Uterus (tissue), 4 donors: ENCODE results near the gene FOXO1. TPM values are rescaled to one million over a fixed set of nuclear protein-coding genes. Genes with fewer than 3 reads are reported as not detected.

ENCODE experiments used
- DNase-seq, 2 donors: peaks; one replicate each; pipeline ENCODE4 v3.0.0-alpha.2; 2019 to 2020
- H3K27ac ChIP-seq, 2 donors: fragments of 200-600 bp; sonication (generic); 1 replicate in 1 of 2; 2 replicates in 1 of 2; pipeline ENCODE4 v1.5.1; 2016 to 2018
- H3K27me3 ChIP-seq, 2 donors: fragments of 200-600 bp; sonication (generic); one replicate each; pipeline ENCODE4 v1.5.1; 2018 to 2019; ENCODE audit warnings: control low read depth in 1 of 2
- H3K36me3 ChIP-seq, 2 donors: fragments of 200-600 bp; sonication (generic); one replicate each; pipeline ENCODE4 v1.5.1; 2019; ENCODE audit warnings: control low read depth in 1 of 2
- H3K4me1 ChIP-seq, 2 donors: fragments of 200-600 bp; sonication (generic); one replicate each; pipeline ENCODE4 v1.5.1; 2018 to 2019; ENCODE audit warnings: control low read depth in 1 of 2
- H3K4me3 ChIP-seq, 2 donors: fragments of 200-600 bp; sonication (generic); 1 replicate in 1 of 2; 2 replicates in 1 of 2; pipeline ENCODE4 v1.5.1; 2018 to 2019; ENCODE audit warnings: mild to moderate bottlenecking in 1 of 2
- H3K9me3 ChIP-seq, 2 donors: fragments of 200-600 bp; sonication (generic); one replicate each; pipeline ENCODE4 v1.5.1; 2019; ENCODE audit warnings: control low read depth in 1 of 2
- POLR2A ChIP-seq, 2 donors: fragments of 450-650 bp; IDR thresholded peaks; one replicate each; pipeline ENCODE4 v1.6.1; 2016; ENCODE audit warnings: antibody characterized with exemption in 2 of 2, mild to moderate bottlenecking in 1 of 2, moderate library complexity in 1 of 2
- intact Hi-C: fragments of 100-400 bp; cut with DNase I; formaldehyde crosslinking; loops from one replicate; pipeline ENCODE4 v1.15.1; 2023; ENCODE audit warnings: low total_unique reads
- total RNA-seq, 4 donors: library from RNA; depleted of rRNA in 3 of 4; stranded (reverse); fragments of >200 nt in 3 of 4; gene quantifications; one replicate each; pipeline versions ENCODE4 v1.1.0 to v1.2.4, GENCODE V29; 2014 to 2023
- TF ChIP-seq, protein P1 (sequence below), 4 experiments: fragments of 200-600 bp in 2 of 4; fragments of 450-650 bp in 2 of 4; sonication (generic) in 2 of 4; IDR thresholded peaks; one replicate each; pipeline ENCODE4 v1.5.1; 2016 to 2019; ENCODE audit warnings: antibody characterized with exemption in 4 of 4, mild to moderate bottlenecking in 2 of 4, moderate library complexity in 1 of 4
- donor health status: DM: yes; HTN: yes; CAD: no.

Gene FOXO1
- total RNA-seq, 4 donors from 2014 or later: 46.8 to 130 (median 60.9) TPM

DNA sequence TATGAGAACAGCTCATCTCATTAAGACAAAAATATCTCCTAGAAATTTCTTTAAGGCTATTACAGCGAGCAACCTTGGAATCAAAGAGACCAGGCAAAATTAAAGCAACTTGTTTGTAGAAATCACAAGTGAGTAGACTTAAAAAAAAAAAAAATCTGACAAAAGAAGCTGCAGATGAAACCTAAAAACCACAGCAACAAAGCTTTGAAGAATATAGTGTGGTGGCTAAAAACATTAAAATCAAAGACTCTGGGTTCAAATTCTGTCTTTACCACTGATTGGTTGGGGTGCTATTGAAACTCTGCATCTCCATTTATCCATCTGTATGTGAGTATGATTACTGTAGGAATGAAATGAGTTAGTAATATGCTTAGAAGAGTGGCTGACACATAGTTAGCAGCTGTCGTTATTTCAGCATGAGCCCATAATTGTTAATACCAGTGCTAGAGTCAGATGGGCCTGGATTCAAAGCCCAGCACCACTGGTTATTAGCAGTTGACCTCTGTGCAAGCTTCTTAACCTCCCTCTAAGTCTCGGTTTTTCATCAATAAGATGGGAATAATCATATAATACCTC lies 157.6 kb downstream of the FOXO1 start:
- Histone ChIP-seq H3K36me3 (no peaks in the 10 kb centered on the region), H3K4me3 (no peak overlapping the region), H3K27me3 (no peaks in the 10 kb centered on the region), H3K27ac (peak overlapping the region; percentile 67 to 82), H3K4me1 (no peaks in the 10 kb centered on the region), H3K9me3 (no peaks in the 10 kb centered on the region)
- intact Hi-C loops: no loop called here
- no peak for TF ChIP-seq POLR2A (IDR thresholded peaks at IDR 0.05)
- TF ChIP-seq, protein P1, sequence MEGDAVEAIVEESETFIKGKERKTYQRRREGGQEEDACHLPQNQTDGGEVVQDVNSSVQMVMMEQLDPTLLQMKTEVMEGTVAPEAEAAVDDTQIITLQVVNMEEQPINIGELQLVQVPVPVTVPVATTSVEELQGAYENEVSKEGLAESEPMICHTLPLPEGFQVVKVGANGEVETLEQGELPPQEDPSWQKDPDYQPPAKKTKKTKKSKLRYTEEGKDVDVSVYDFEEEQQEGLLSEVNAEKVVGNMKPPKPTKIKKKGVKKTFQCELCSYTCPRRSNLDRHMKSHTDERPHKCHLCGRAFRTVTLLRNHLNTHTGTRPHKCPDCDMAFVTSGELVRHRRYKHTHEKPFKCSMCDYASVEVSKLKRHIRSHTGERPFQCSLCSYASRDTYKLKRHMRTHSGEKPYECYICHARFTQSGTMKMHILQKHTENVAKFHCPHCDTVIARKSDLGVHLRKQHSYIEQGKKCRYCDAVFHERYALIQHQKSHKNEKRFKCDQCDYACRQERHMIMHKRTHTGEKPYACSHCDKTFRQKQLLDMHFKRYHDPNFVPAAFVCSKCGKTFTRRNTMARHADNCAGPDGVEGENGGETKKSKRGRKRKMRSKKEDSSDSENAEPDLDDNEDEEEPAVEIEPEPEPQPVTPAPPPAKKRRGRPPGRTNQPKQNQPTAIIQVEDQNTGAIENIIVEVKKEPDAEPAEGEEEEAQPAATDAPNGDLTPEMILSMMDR (IDR thresholded peaks at IDR 0.05): no peak
- DNase-seq: no peak

DNA sequence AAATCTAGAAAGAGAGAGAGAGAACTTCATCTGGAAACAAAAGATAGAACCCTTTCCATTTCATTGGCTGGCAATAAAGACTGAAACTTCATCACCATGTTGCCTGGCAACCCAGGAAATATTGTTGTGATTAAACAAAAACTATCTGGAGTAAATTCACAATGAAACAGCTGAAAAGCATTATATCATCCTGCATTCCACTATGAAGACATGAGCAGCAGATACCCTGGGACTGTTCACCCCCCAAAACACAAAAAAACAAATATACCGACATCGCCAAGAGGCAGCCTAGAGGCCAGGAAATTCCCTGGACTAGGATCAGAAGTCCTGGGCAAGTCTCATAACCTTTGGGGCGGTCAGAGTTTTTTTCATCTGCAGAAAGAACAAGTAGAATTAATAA lies 158.3 kb downstream of the FOXO1 start:
- peak in 1 of 2 donors; percentile 48 for DNase-seq
- intact Hi-C loops: no loop called here
- Histone ChIP-seq H3K4me1 (no peaks in the 10 kb centered on the region), H3K9me3 (no peaks in the 10 kb centered on the region), H3K27me3 (no peaks in the 10 kb centered on the region), H3K36me3 (no peaks in the 10 kb centered on the region), H3K27ac (peak overlapping the region; percentile 67 to 82), H3K4me3 (no peak overlapping the region)
- TF ChIP-seq, protein P1 (IDR thresholded peaks at IDR 0.05): no peak
- no peak for TF ChIP-seq POLR2A (IDR thresholded peaks at IDR 0.05)

DNA sequence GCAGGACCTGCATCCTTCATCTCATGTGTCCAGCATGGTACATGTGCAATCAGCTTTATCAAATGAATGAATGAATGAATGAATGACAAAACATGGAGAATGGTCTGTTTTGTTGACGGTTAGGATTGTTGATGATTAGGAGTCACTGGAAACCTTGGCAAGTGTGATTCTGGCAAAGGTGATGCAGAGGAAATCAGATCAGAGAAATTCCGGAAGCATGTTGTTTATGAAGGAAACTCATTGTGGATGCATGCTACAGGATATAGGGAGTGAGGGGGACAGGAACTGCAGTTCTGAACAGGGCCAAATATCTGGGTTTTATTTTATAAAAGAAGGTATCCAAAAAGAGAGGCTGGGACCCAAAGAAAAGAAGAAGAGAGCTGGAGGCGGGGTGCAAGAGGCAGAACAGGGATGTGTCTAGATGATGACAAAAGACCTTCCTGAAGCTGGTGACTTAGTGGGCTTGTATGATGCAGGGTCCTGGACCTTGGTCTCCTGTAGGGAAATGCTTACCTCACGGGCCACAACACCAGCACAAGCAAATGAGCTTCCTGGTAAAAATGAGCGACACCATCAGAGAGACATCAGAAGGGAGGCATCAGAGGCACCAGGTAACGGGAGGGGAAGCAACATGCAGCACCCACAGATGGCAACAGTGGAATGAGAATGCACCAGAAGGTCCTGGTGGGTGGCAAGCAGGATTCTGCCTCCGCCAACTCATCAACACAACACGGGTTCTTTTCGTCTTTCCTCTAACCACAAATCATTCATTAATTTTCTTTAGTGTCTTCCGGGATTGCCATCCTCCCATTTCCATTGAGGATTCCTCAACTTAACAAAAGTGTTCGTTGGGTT lies 159.6 kb downstream of the FOXO1 start:
- no peak overlapping the region for H3K4me3 ChIP-seq
- H3K4me1 ChIP-seq: no peaks in the 10 kb centered on the region
- no peaks in the 10 kb centered on the region for H3K36me3 ChIP-seq
- no peak overlapping the region for H3K27ac ChIP-seq
- no peaks in the 10 kb centered on the region for H3K27me3 ChIP-seq
- H3K9me3 ChIP-seq: no peaks in the 10 kb centered on the region
- no peak for TF ChIP-seq POLR2A (IDR thresholded peaks at IDR 0.05)
- TF ChIP-seq, protein P1 (IDR thresholded peaks at IDR 0.05): no peak
- no peak for DNase-seq
- intact Hi-C loops: no loop called here

Other genes with a start within 250 kb of the FOXO1 start
- gene MRPS31, start 104.5 kb upstream of the FOXO1 start, total RNA-seq: 10 to 100 TPM in 3 of 4 donors, 1 to 10 TPM in 1; 6.1 to 31.5 (median 27.9) TPM
- 10 to 100 TPM in 1 of 4 donors, 1 to 10 TPM in 2, not detected in 1; 1.5 to 25.4 (median 5.0) TPM for gene SLC25A15, start 123.0 kb upstream of the FOXO1 start, total RNA-seq